AG09309 (cell line): ENCODE data around the gene CCL27.

ENCODE experiments used
- DNase-seq: peaks from one replicate; pipeline ENCODE4 v3.0.0-alpha.2; 2010; ENCODE audit warnings: low read depth
- H3K4me3 ChIP-seq: 2 replicates; pipeline ENCODE4 v1.5.1; 2011; ENCODE audit warnings: mild to moderate bottlenecking, low read depth, low read length, moderate library complexity; ENCODE audit not compliant: control insufficient read depth
- TF ChIP-seq, protein P1 (sequence below): IDR thresholded peaks from 2 replicates; pipeline ENCODE4 v1.5.1; 2011; ENCODE audit warnings: mild to moderate bottlenecking, low read depth, low read length, inconsistent platforms; ENCODE audit not compliant: insufficient read depth, control insufficient read depth; ENCODE audit errors: missing control alignments

The CCL27 gene

DNA sequence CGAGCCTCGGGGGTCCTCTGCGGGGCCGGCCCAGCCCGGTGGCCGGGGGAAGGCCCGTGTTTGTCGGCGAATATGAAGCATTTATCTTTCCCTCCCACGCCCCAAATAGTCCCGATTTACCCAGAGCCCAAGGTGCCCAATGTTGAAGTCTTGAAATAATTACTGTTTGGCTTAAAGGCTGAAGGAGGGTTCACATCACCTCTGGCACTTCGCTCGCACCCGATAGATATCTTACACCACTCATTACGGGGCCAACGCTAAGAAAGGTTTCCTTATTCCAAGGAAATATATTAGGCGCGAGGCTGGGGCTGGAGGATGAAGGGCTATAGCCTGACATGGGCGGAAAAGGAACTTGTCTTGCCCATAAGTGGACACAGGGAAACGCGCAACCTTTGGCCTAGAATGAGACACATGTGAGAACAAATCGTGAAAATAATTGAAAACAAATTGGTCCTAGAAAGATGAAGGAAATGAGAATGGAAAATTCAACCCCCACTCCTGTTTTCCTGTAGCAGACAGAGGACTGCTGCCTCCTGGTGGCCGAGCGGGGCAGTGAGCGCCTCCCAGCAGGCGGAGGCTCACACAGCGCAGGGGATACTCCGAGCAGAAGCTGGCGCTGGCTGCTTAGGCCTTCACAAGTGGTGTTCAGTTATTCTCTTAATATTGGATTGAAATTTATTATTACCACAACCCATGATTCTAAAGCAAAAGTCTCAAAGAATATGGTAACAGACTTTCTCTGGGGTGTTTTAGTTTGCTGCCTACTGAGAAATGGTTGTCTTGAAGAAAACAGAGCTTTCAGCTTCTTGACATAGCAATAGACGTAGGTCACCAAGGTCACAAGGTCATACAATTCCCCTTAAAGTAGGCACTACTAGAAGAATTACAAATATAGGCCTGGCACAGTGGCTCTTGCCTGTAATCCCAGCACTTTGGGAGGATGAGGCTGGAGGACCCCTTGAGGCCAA, 39.6 kb upstream of the CCL27 start:
- TF ChIP-seq, protein P1, sequence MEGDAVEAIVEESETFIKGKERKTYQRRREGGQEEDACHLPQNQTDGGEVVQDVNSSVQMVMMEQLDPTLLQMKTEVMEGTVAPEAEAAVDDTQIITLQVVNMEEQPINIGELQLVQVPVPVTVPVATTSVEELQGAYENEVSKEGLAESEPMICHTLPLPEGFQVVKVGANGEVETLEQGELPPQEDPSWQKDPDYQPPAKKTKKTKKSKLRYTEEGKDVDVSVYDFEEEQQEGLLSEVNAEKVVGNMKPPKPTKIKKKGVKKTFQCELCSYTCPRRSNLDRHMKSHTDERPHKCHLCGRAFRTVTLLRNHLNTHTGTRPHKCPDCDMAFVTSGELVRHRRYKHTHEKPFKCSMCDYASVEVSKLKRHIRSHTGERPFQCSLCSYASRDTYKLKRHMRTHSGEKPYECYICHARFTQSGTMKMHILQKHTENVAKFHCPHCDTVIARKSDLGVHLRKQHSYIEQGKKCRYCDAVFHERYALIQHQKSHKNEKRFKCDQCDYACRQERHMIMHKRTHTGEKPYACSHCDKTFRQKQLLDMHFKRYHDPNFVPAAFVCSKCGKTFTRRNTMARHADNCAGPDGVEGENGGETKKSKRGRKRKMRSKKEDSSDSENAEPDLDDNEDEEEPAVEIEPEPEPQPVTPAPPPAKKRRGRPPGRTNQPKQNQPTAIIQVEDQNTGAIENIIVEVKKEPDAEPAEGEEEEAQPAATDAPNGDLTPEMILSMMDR = peak; percentile 99
- H3K4me3 ChIP-seq = peak overlapping the region; percentile 49
- DNase-seq = peak; percentile 62

DNA sequence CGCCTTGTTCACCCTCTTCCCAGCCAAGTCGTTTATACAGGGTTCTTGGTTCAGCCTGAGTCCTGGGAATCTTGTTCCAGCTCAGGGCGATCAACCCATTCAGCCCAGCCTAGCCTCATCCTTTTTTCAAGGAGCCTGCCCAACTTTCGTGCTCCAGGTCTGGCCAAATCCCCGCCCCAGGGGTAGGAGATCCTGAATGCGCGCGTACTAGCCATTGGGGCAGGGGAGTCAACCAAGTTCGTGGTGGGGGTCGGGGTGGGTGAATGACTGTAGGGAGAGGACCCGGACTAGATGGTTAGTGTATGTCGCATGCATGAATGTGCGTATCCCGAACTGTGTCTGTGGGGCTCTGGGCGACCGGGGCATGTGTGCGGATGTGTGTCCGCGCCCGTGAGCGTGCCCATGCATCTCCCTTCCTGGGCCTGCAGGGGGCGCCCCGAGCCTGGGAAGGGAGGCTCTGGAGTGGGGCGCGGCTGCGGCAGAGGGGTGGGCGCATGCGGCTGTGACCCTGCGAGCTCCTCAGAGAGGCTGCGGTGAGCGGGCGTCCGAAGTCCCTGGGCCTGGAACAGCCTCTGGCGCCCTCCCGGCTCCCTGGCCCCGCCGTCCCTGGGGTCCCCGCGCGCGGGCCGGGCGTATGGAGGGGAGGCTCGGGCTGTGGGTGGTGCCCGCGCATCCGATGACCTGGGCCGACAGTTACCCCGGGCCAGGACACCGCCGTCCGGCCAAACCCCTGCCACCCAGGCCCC, 38.7 kb upstream of the CCL27 start:
- DNase-seq = no peak
- peak overlapping the region; percentile 49 for H3K4me3 ChIP-seq
- TF ChIP-seq, protein P1 = peak; percentile 92

DNA sequence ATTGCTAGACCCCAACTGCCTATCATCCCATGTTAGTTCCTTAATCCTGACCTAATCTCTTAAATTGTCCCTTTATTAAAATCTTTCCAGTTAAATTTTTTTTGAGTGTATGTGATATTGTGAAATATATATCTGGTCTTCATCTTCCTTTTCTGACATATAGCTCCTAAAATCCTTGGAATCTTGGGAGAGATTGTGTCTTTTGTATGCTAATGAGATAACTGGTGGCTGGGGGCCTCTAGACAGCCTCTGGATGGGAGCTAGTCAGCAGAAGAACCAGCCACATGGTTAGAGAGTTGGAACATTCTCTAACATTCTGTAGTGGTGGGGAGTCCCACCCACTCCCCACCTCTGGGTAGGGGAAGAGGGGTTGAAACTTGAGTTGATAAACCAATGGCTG, 32.4 kb upstream of the CCL27 start:
- no peak overlapping the region for H3K4me3 ChIP-seq
- DNase-seq = no peak
- TF ChIP-seq, protein P1 = no peak

DNA sequence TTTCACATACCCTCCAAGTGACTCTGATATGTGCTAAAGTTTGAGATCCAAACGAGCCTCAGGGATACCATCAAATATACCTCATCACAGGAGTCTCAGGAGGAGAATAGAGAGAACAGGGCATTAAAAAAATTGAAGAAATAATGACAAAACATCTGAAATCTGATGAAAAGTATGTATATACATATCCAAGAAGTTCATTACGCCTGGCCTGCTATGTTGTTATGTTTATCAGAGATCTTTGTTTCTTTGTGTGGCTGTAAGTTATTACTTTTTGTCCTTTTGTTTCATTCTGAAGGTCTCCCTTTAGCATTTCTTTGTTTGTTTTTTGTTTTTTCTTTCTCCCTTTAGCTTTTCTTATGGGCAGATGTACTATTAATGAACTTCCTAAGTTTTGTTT, 31.1 kb upstream of the CCL27 start:
- TF ChIP-seq, protein P1 = no peak
- no peak for DNase-seq
- H3K4me3 ChIP-seq = no peak overlapping the region

DNA sequence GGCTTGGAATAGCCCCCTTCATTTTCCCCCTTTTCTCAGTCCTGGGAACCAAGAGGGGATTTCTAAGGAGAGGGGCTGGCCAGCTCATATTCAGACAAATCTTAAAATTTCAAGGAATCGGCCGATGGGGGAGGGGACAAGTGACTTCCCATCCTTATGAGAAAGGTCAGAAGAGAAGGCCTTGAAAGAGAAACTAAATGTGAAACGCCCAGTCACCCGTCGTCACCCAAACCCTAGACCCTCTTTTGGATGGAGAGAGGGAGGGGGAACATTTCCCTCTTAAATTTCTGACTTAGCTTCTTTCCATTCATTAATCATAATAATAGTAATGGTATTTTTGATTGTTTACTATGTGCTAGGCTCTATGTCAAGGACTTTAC, 29.5 kb upstream of the CCL27 start:
- DNase-seq = no peak
- TF ChIP-seq, protein P1 = no peak
- H3K4me3 ChIP-seq = no peak overlapping the region

DNA sequence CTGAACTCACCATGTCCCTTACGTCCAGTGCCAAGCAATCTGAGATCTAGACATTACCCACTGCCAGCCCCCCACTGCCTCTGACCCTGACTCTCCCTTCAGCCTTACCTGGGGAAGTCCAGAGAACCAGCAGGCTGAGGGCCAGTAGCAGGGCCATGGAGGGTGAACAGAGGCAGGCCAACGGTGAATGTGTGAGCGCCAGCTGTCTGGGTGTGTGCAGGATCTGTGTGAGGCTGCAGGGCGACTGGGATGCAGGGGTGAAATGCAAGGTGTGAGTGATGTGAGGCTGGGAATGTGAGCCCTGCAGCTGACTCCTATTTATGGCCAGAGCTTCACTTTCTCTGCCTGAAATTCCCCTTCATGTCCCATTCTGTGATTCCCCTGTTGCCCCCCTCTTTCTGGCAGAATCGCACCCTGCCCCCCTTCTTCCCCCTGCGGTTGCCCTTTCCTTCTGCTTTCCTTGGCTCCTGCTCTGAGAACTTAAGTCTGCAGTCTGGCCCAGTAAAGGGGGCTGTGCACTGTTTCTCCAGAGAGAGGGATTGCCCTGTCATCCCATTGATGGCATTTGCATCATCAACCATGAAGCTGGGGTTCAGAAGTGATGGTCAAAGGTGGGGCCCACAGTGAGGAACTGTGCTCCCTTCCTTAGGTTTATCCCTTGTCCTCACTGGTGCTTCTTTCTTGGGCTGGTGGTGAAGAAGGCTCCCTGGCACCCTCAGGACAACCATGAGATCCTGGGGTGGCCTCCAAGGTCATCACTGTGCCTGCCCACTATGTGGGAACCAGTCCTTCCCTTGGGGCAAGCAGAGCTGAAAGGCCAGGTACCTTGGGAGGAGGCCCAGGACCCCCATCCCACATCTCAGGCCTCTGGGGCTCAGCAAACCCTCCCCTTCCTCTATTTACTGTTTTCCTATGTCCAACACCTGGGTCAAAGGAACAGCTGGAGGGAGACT, 28.8 kb upstream of the CCL27 start, which contains the start of gene CCL19:
TSS of gene CCL19 (minus strand) at position 294 of the 953 bp plus-strand sequence. CDS start at position 157, 137 bp downstream.
- no peak for DNase-seq
- H3K4me3 ChIP-seq = no peak within 1 kb of the TSS
- TF ChIP-seq, protein P1 = no peak
